GM12891 (cell line): ENCODE results near the gene BATF3.

Source experiments
- PAX5 ChIP-seq: IDR thresholded peaks from 2 replicates; pipeline ENCODE4 v1.6.1; 2011; ENCODE audit warnings: low read length, moderate library complexity, mild to moderate bottlenecking; ENCODE audit not compliant: insufficient read depth, severe bottlenecking
- POLR2A ChIP-seq: IDR thresholded peaks from 2 replicates; pipeline ENCODE4 v1.6.1; 2011; ENCODE audit warnings: low read depth, low read length, control low read depth
- POLR2AphosphoS5 ChIP-seq: IDR thresholded peaks from 2 replicates; pipeline ENCODE4 v1.6.1; 2011; ENCODE audit warnings: low read depth, low read length, control low read depth
- POU2F2 ChIP-seq: IDR thresholded peaks from 2 replicates; pipeline ENCODE4 v1.6.1; 2011; ENCODE audit warnings: low read depth, mild to moderate bottlenecking, control low read depth, low read length, moderate library complexity
- SPI1 ChIP-seq: IDR thresholded peaks from 2 replicates; pipeline ENCODE4 v1.6.1; 2011; ENCODE audit warnings: low read depth, low read length, control low read depth
- TAF1 ChIP-seq: IDR thresholded peaks from 2 replicates; pipeline ENCODE4 v1.6.1; 2011; ENCODE audit warnings: low read depth, low read length, control low read depth

DNA sequence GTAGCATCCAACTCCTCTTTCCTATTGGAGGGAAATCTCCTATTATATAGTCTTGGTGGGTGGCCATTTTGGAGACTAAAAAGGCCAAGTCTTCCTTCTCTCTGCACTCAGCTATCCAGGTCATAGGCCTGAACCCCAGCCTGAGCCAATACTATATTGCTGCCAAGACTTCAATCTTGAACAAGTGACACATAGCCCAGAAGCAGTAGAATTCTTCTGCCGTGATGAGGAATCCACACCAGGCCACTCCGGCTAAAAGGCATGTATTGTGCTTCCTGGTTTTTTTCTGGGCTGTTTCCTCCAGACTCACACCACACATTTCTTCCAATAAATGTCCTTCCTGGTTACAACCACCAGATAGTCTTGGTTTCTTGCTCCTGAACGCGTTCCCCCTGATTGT is 48.1 kb downstream of the BATF3 start:
- TF ChIP-seq POLR2AphosphoS5 (no peak), SPI1 (no peak), POLR2A (no peak), TAF1 (no peak), PAX5 (no peak), POU2F2 (no peak)
